Neutrophil (primary cell): ENCODE data around the gene FOXC1.

Experiments
- H3K27ac ChIP-seq: fragments of 200-600 bp; sonication (generic); 2 replicates; pipeline ENCODE4 v1.5.1; 2016; ENCODE audit warnings: mild to moderate bottlenecking, moderate library complexity
- H3K27me3 ChIP-seq: fragments of 200-600 bp; sonication (generic); 2 replicates; pipeline ENCODE4 v1.6.0; 2016; ENCODE audit warnings: mild to moderate bottlenecking
- H3K36me3 ChIP-seq: fragments of 200-600 bp; sonication (generic); 2 replicates; pipeline ENCODE4 v1.5.1; 2017
- H3K4me1 ChIP-seq, 2 experiments: fragments of 200-600 bp in 1 of 2; sonication (generic) in 1 of 2; 1 replicate in 1 of 2; 2 replicates in 1 of 2; pipeline versions ENCODE4 v1.5.1 to v1.6.1; 2013 to 2016; ENCODE audit warnings: low read depth in 1 of 2, low read length in 1 of 2, mild to moderate bottlenecking in 1 of 2, moderate library complexity in 1 of 2; ENCODE audit not compliant: control insufficient read depth in 1 of 2, insufficient read depth in 1 of 2
- H3K4me3 ChIP-seq, 2 experiments: fragments of 200-600 bp in 1 of 2; sonication (generic) in 1 of 2; 1 replicate in 1 of 2; 2 replicates in 1 of 2; pipeline ENCODE4 v1.5.1; 2013 to 2016; ENCODE audit warnings: low read depth in 1 of 2, low read length in 1 of 2, mild to moderate bottlenecking in 1 of 2, moderate library complexity in 1 of 2
- H3K9me3 ChIP-seq: fragments of 200-600 bp; sonication (generic); 2 replicates; pipeline ENCODE4 v1.5.1; 2016
- CTCF ChIP-seq: fragments of 200-600 bp; sonication (generic); IDR thresholded peaks from 2 replicates; pipeline ENCODE4 v1.5.1; 2016; ENCODE audit warnings: antibody characterized with exemption

The FOXC1 gene

GRCh38 chr6:1593958-1594314 lies 15.8 kb upstream of the FOXC1 start:
- Histone ChIP-seq H3K4me1 (peaks cover 5 to 6% of the 10 kb centered on the region in 2 experiments), H3K36me3 (no peaks in the 10 kb centered on the region), H3K9me3 (no peaks in the 10 kb centered on the region), H3K27ac (no peak overlapping the region), H3K27me3 (peaks cover 87% of the 10 kb centered on the region), H3K4me3 (no peak overlapping the region)
- TF ChIP-seq CTCF, result no peak

- peaks cover 94% of the 10 kb centered on the region for H3K27me3 ChIP-seq
- no peak overlapping the region for H3K27ac ChIP-seq
- no peaks in the 10 kb centered on the region for H3K36me3 ChIP-seq
- no peak overlapping the region for H3K4me3 ChIP-seq
- H3K4me1 ChIP-seq, result peaks cover 5 to 6% of the 10 kb centered on the region in 2 experiments
- no peaks in the 10 kb centered on the region for H3K9me3 ChIP-seq
- no peak for TF ChIP-seq CTCF
These were observed 15.1 kb upstream of the FOXC1 start for GRCh38 chr6:1594445-1595200.

GRCh38 chr6:1595271-1596087 lies 14.2 kb upstream of the FOXC1 start:
- no peak overlapping the region for H3K4me3 ChIP-seq

DNA sequence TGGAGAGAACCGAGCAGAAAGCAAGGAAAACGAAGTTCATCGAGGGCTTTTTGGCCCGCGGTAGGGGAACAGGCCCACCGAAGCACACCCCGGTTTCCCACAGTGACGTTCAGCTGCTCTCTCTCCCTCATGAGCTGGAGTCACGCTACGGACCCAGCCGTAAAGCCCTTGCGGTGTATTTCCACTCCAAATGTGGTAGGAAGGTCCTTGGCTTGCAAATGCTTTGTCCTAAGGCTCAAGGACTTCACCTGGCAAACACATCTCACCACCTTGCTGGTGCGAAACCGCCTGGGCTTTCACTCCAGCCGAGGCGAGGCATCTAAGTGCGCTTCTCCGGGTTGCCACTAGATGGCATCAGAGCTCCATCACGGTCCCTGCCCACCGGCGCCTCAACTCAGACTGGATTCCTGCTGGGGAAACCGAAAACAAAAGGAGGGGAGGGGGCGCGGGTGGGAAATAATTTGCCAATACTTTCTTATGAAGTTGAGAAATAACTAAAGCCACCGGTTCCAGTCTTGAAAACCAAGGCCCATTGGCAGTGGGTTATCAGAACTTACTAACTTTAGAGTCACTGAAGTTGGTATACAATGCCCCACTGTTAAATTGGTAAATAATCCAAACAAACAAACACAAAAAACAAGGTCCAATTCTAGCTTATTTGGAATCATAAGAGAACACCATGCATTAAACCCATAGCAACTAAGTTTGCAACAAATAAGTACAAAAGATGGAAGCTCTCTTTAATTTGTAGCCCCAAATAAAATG lies 13.4 kb upstream of the FOXC1 start:
- no peak overlapping the region for H3K27ac ChIP-seq
- no peak overlapping the region for H3K4me3 ChIP-seq
- no peaks in the 10 kb centered on the region for H3K36me3 ChIP-seq
- TF ChIP-seq CTCF, result peak; percentile 91
- peaks cover 100% of the 10 kb centered on the region for H3K27me3 ChIP-seq
- H3K4me1 ChIP-seq, result peaks cover 5 to 6% of the 10 kb centered on the region in 2 experiments
- H3K9me3 ChIP-seq, result no peaks in the 10 kb centered on the region

More at GRCh38 chr6:1595271-1596087, 14.2 kb upstream of the FOXC1 start:
- no peak for TF ChIP-seq CTCF
- H3K27ac ChIP-seq, result no peak overlapping the region
- no peaks in the 10 kb centered on the region for H3K36me3 ChIP-seq
- no peaks in the 10 kb centered on the region for H3K9me3 ChIP-seq
- H3K27me3 ChIP-seq, result peaks cover 95% of the 10 kb centered on the region
- H3K4me1 ChIP-seq, result peaks cover 5 to 6% of the 10 kb centered on the region in 2 experiments

DNA sequence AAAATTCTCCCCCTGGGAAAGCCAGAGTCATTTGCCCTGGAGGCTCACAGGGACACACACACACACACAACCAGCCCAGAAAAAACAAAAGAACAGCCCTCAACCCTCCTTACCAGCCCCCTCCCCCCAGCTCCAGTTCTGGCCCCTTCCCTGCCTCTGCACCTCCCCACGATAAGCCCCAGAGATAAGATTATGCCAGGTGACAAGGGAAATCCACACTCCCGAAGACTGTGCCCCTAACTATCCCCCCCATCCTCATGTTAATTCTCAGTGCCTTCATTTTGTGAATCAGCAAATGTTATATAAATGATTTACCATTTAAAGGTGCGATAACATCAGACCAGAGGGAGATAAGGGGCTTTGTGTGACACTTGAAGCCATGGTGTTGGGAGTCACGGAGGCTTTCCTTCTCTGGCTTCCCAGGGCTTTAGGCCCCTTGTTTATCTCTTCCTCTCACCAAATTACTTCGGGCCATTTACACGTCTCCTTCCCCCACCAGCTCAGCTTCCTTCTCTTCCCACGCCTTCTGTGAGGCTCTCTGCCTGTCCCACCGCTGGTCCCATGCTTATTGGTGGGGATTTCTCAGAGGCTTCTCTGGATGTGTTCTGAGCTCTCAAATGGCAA lies 12.5 kb upstream of the FOXC1 start:
- Histone ChIP-seq H3K36me3 (no peaks in the 10 kb centered on the region), H3K27me3 (peaks cover 100% of the 10 kb centered on the region), H3K4me3 (no peak overlapping the region), H3K4me1 (peaks cover 5 to 6% of the 10 kb centered on the region in 2 experiments), H3K9me3 (no peaks in the 10 kb centered on the region), H3K27ac (no peak overlapping the region)
- no peak for TF ChIP-seq CTCF
